ENCODE results near the gene RSBN1L. TPM values are rescaled to one million over a fixed set of nuclear protein-coding genes. Genes with fewer than 3 reads are reported as not detected.

RSBN1L gene
- polyA plus RNA-seq, 1 of the 3 experiments (the other 2 are of a cell fraction): 6.5 TPM

DNA sequence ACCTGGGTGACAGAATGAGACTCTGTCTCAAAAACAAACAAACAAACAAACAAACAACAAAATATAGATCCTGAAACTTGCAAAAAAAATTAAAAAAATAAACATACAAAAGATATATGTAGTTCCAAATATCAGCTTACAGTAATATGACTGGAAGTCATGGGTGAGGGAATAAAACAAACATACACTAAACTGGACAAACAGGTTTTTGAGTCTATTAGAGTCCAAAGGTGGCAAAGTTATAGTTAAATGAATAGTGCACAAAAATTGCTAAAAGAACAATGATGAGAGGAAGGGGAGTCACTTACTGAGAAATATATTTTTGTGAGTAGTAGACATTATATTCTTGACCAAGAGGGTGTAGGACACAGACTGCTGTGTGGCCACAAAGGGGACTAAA is 16.7 kb upstream of the RSBN1L start:
- Histone ChIP-seq H4K20me1 (ENCODE audit: insufficient read depth) (no peaks in the 10 kb centered on the region), H3K9ac (no peak overlapping the region), H3K27me3 (ENCODE audit: insufficient read depth) (no peaks in the 10 kb centered on the region), H3K4me3 (ENCODE audit: low read depth in 2 of 2, low read length in 1 of 2) (no peak overlapping the region), H3K9me3 (no peaks in the 10 kb centered on the region), H3F3A (replicated peaks; ENCODE audit: insufficient read depth) (peaks cover 21% of the 10 kb centered on the region), H2AFZ (ENCODE audit: low read depth) (no peak overlapping the region), H3K79me2 (ENCODE audit: insufficient read depth) (no peaks in the 10 kb centered on the region; the same call in 1 of the 2 replicates), H3K4me2 (no peak overlapping the region), H3K36me3 (replicated peaks in 1 of 2; ENCODE audit: control insufficient read depth in 1 of 2, insufficient read depth in 2 of 2, low read length in 1 of 2) (peaks cover 6 to 12% of the 10 kb centered on the region in 2 experiments), H3K9me2 (no peaks in the 10 kb centered on the region), H3K4me1 (ENCODE audit: control insufficient read depth in 1 of 2, insufficient read depth in 2 of 2, low read depth in 1 of 2, low read length in 1 of 2) (no peaks in the 10 kb centered on the region), H3K27ac (ENCODE audit: low read depth in 2 of 2, low read length in 1 of 2) (no peak overlapping the region)
- no peak for TF ChIP-seq SIN3A (IDR thresholded peaks at IDR 0.05; ENCODE audit: borderline replicate concordance, low read depth, low read length)
- TF ChIP-seq, protein P1, sequence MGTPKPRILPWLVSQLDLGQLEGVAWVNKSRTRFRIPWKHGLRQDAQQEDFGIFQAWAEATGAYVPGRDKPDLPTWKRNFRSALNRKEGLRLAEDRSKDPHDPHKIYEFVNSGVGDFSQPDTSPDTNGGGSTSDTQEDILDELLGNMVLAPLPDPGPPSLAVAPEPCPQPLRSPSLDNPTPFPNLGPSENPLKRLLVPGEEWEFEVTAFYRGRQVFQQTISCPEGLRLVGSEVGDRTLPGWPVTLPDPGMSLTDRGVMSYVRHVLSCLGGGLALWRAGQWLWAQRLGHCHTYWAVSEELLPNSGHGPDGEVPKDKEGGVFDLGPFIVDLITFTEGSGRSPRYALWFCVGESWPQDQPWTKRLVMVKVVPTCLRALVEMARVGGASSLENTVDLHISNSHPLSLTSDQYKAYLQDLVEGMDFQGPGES (IDR thresholded peaks at IDR 0.05; ENCODE audit: low read depth, low read length): no peak
- no peak for TF ChIP-seq POLR2AphosphoS5 (IDR thresholded peaks at IDR 0.05; ENCODE audit: low read depth, low read length)
- TF ChIP-seq, protein P2, sequence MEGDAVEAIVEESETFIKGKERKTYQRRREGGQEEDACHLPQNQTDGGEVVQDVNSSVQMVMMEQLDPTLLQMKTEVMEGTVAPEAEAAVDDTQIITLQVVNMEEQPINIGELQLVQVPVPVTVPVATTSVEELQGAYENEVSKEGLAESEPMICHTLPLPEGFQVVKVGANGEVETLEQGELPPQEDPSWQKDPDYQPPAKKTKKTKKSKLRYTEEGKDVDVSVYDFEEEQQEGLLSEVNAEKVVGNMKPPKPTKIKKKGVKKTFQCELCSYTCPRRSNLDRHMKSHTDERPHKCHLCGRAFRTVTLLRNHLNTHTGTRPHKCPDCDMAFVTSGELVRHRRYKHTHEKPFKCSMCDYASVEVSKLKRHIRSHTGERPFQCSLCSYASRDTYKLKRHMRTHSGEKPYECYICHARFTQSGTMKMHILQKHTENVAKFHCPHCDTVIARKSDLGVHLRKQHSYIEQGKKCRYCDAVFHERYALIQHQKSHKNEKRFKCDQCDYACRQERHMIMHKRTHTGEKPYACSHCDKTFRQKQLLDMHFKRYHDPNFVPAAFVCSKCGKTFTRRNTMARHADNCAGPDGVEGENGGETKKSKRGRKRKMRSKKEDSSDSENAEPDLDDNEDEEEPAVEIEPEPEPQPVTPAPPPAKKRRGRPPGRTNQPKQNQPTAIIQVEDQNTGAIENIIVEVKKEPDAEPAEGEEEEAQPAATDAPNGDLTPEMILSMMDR (IDR thresholded peaks at IDR 0.05): no peak
- no peak for TF ChIP-seq RAD21 (IDR thresholded peaks at IDR 0.05; ENCODE audit: low read length)
- no peak for TF ChIP-seq YY1 (IDR thresholded peaks at IDR 0.05; ENCODE audit: low read depth)
- TF ChIP-seq, protein P3, sequence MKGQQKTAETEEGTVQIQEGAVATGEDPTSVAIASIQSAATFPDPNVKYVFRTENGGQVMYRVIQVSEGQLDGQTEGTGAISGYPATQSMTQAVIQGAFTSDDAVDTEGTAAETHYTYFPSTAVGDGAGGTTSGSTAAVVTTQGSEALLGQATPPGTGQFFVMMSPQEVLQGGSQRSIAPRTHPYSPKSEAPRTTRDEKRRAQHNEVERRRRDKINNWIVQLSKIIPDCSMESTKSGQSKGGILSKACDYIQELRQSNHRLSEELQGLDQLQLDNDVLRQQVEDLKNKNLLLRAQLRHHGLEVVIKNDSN (IDR thresholded peaks at IDR 0.05; ENCODE audit: borderline replicate concordance, low read depth): no peak
- TF ChIP-seq, protein P4, sequence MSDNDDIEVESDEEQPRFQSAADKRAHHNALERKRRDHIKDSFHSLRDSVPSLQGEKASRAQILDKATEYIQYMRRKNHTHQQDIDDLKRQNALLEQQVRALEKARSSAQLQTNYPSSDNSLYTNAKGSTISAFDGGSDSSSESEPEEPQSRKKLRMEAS (IDR thresholded peaks at IDR 0.05; ENCODE audit: low read depth): no peak
- TF ChIP-seq MXI1 (IDR thresholded peaks at IDR 0.05; ENCODE audit: low read depth, low read length): no peak
- TF ChIP-seq CHD2 (IDR thresholded peaks at IDR 0.05; ENCODE audit: low read length, partially characterized antibody): no peak
- no peak for TF ChIP-seq NRF1 (IDR thresholded peaks at IDR 0.05; ENCODE audit: low read depth, low read length)
- no peak for TF ChIP-seq NFIC (IDR thresholded peaks at IDR 0.05; ENCODE audit: borderline replicate concordance)
- TF ChIP-seq MEF2A (IDR thresholded peaks at IDR 0.05; ENCODE audit: borderline replicate concordance, low read depth): no peak
- TF ChIP-seq, protein P5, sequence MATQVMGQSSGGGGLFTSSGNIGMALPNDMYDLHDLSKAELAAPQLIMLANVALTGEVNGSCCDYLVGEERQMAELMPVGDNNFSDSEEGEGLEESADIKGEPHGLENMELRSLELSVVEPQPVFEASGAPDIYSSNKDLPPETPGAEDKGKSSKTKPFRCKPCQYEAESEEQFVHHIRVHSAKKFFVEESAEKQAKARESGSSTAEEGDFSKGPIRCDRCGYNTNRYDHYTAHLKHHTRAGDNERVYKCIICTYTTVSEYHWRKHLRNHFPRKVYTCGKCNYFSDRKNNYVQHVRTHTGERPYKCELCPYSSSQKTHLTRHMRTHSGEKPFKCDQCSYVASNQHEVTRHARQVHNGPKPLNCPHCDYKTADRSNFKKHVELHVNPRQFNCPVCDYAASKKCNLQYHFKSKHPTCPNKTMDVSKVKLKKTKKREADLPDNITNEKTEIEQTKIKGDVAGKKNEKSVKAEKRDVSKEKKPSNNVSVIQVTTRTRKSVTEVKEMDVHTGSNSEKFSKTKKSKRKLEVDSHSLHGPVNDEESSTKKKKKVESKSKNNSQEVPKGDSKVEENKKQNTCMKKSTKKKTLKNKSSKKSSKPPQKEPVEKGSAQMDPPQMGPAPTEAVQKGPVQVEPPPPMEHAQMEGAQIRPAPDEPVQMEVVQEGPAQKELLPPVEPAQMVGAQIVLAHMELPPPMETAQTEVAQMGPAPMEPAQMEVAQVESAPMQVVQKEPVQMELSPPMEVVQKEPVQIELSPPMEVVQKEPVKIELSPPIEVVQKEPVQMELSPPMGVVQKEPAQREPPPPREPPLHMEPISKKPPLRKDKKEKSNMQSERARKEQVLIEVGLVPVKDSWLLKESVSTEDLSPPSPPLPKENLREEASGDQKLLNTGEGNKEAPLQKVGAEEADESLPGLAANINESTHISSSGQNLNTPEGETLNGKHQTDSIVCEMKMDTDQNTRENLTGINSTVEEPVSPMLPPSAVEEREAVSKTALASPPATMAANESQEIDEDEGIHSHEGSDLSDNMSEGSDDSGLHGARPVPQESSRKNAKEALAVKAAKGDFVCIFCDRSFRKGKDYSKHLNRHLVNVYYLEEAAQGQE (IDR thresholded peaks at IDR 0.05; ENCODE audit: low read depth, low read length): no peak
- TF ChIP-seq, protein P6, sequence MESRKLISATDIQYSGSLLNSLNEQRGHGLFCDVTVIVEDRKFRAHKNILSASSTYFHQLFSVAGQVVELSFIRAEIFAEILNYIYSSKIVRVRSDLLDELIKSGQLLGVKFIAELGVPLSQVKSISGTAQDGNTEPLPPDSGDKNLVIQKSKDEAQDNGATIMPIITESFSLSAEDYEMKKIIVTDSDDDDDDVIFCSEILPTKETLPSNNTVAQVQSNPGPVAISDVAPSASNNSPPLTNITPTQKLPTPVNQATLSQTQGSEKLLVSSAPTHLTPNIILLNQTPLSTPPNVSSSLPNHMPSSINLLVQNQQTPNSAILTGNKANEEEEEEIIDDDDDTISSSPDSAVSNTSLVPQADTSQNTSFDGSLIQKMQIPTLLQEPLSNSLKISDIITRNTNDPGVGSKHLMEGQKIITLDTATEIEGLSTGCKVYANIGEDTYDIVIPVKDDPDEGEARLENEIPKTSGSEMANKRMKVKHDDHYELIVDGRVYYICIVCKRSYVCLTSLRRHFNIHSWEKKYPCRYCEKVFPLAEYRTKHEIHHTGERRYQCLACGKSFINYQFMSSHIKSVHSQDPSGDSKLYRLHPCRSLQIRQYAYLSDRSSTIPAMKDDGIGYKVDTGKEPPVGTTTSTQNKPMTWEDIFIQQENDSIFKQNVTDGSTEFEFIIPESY (IDR thresholded peaks at IDR 0.05; ENCODE audit: borderline replicate concordance, low read depth): no peak
- DNase-seq: no peak
- ChIA-PET CTCF (interaction anchor here (1.1 to 3.5 kb wide), 4 partner anchors 8 to 28 kb away, joined by 3 to 13 read pairs (median 4); no protein-coding TSS in a partner anchor), POLR2A (no interaction called here)
